GF-D8 (cell line): ENCODE measurements around the gene TENT5C.

Source experiments
- DNase-seq: peaks from one replicate; lab custom pipeline; 2025; lab: John Stamatoyannopoulos, UW

The TENT5C gene

GRCh38 chr1:117592155-117592554 lies 13.7 kb upstream of the TENT5C start:
- DNase-seq: no peak

DNA sequence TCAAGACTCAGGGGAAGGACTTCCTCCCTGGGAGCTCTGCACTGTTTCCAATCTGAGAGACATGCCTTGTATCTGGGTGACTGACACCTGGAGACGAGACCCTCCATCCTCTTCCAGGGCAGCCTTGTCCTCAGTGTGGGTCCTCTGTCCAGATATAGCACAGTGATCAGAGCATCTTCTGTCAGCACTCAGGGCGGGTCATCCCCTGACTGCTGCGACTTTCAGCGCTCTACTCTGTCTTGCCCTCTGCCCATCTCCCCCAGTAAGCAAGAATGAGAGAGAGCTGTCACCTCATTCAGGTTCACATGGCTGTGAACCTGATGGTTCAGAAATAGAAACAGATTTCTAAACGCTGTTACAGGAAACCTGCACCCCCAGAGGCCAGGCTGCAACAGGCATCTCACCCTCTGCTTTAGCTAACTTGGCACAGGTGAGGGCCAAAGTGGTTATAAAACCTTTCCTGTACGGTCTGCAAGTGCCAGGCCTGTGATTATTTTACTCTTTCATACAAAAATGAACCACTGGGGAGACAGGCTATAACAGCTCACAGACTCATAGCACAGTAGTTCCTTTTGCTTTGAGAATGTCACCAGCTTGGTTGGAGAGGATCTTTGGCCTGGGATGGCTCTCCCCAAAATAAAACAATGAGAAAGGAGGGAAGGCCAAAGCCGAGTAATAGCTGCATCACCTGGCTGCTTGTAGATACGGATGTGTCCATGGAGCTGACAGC lies 11.4 kb upstream of the TENT5C start:
- DNase-seq: no peak

GRCh38 chr1:117596023-117596720 lies 9.7 kb upstream of the TENT5C start:
- peak; percentile 27 for DNase-seq

DNA sequence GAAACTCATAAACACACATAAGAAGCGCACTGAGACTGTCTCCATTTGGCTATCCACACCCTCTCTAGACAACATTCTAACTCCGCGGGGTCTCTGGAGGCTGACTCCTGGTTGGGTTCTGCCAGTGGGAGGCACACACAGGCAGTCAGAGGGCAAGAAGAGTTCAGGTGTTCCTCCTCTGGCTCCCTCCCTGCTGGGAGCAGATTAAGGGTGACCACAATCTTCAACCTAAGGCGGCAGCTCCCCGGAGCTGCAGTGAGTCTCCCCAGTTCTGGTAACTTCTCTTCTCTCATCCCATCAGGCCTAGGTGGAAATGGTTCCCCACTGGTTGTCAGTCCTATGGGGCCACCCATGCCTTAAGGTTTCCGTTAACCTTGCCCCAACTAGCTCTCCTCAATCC lies 7.4 kb upstream of the TENT5C start:
- DNase-seq: no peak

DNA sequence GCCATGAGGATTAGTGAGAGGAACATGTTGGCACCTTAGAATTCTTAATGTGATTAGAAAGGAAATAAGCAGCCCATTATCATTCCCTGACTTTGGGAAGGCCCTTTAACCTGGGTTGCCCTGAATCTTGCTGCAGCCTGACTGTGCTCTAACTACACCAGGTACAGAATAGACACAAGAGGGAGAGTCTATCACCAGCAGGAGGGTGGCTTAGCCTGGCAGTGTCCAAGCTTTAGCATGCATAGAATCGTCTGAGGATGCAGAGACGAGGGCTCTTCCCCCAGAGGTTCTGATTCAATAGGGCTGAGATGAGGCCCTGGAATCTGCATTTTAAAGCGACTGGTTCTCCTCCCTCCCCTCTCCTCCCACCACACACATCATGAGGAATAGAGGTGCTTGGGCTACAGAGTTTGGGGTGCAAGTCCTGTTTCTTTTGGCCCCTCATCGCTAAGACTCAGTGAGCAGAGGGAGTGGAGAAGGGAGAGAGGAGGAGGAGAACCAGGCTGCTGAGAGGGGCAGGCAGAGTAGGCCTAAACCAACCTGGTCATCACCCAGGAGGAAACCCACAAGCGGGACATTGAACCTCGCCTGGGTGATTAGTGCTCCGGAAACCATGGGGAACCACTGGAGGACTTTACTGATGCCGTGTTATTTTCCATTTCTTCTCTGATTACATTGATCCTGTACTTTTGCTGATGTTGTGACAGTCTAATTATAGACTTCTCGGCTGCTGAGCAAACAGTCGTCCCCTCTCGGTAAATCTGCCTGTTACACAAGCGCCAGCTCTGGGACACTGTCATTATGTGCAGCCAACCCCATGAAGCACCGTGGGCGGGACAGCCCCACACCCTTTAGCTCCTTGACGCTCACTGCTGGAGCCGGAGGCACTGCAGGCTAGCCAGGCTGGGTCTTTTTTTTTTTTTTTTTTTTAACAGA lies 6.3 kb upstream of the TENT5C start:
- DNase-seq: no peak

DNA sequence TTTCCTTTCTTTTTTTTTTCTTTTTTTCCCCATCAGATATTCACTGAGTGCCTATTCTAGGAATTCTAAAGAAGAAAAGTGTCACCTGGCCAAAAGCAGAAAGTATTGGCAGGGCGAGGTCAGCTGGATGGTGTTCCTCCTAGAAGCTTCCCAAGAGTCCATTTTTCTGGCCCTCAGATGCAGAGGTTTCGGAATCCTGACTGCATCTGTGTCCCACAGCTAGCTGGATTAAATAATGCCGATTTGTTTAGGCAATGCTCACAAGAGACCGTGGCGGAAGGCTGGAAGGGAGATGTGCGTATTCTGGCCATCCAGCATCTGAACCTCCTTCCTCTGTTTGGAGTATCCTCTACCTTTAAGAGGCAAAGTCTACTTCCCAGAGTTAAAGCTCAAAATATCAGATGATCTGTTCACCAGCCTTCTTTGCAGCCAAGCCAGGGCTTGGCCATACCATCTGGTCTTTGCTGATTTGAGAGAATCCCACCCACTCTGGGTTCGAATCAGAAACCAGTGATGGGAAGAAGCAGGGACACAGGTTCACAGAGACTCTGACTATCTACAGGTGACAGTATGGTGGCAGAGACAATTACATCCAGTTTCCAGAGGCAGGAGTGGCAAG lies 5.4 kb upstream of the TENT5C start:
- DNase-seq: no peak

GRCh38 chr1:117600966-117601365 lies 4.9 kb upstream of the TENT5C start:
- no peak for DNase-seq

- DNase-seq: no peak
Measured at GRCh38 chr1:117602862-117603261, 3.0 kb upstream of the TENT5C start.

DNA sequence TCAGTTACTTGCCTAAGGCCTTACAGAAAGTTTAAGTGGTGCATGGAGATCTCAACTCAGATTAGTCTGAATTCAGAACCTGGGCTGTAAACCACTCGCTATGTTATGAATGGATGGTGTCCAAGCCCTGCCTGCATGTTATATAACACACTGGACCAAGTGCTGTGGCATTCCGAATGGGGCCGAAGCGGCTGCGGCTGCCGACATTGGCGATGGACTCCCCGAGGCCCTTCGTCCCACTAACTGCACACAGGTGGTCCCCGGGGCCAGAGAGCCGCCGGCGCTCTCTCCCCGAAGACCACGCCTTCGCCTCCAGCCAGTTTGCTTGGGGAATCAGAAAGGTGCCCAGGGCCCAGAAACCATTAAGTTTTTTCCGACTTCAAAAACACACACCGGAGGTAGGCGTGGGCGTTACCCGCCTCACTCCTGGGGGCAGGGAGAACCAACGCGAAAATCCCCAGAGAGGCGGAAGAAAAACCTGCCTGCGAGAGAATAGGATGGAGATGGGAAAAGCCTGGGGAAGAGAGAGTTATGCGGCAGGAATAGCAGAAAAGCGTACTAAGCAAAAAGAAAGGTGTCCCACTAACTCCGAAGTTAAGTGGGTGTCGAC lies 579 bp upstream of the TENT5C start:
- no peak for DNase-seq

DNA sequence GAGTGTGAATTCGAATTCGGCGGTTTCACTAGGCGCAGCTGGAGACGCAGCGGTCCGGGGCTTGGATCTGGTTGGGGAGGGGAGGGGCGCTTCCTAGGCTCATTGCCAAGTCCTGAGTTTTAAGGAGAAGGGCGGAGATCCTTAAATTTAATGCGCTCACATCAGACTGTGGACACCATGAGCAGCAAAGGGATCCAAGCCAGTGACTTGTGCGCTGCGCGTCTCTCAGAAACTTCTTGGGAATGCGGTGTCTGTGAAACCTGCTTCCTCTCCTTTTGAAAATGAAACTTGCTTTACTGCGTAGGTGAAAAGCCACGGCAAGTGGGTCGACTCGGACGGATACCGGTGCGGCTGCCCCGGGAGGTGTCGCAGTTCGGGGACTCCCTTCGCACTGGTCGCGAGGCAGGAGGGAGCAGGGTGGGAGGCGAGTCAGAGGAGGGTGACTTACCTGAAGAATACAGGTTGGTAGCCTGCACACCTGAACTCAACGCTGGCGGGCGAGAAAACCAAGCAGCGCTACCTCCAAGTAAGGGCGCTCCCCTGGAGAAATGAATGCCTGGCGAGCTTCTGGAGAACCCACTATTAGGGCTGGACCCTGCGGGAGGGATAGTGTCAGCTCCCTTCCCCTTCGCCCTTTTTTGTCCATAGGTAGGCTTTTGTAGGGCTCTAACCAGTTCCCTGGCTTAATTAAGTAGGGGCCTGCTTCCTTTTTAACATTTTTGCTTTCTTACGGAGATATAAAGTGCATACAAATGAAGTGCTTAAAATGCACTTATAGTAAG lies 992 bp downstream of the TENT5C start:
- no peak for DNase-seq

DNA sequence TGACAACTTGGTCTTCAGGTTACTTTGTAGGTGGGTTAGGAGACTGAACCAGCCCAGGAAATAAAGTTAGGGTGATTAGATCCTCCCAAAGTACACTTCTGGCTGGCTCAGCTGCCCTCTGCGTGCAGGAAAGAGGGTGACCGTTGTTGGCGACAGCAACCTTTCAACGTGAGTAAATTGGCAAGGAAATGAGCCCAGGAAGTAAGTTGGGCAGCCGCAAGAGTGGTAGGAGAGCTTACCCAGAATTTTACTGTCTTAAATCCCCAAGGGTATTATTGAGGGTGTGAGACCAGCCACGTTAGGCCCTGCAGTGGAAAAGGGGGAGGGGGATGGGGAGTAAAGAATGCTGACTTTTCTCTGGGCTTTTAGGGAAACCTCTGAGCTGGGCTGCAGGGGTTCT lies 1.6 kb downstream of the TENT5C start:
- DNase-seq: peak; percentile 95

GRCh38 chr1:117608115-117608615 lies 2.3 kb downstream of the TENT5C start:
- DNase-seq: no peak

DNA sequence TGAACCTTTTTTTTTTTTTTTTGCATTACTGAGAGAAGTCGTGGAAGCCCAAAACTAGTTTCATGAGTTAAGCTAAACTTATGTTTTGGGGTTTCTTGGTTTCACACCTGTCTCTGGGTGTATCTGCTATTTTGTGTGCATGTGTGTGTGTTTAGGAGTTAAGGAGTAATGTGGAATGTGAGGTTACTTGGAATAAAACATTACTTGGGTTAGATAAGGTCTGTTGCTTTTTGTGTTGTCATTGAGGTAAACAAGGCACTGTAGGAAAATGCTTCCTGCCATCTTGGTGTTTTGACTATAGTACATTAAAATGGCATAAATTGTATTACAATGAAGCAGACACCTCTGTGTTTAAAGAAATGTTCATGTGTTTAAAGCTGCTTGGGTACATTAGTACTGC lies 2.9 kb downstream of the TENT5C start:
- DNase-seq: no peak

DNA sequence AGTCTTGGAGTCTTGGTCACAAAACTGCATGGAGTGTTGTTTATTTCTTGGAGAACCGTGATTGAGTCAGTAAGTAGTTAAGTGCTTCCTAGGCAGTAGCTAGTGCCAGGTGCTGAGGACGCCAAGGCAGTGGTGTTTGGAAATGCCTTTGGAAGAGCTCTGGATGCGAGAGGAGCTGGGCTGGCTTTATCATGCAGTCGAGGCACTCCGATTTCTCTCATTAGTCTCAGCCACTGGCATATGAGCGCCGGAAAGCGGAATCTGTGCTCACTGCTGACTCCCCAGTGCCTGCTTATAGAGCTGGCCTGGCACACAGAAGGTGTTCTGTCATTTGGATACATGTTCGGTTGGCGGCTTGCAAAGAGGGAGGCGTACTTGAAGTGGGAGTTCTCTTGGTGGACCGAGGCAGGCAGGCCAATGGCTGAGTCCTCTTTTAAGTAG lies 3.6 kb downstream of the TENT5C start:
- no peak for DNase-seq

GRCh38 chr1:117610036-117610435 lies 4.2 kb downstream of the TENT5C start:
- no peak for DNase-seq

DNA sequence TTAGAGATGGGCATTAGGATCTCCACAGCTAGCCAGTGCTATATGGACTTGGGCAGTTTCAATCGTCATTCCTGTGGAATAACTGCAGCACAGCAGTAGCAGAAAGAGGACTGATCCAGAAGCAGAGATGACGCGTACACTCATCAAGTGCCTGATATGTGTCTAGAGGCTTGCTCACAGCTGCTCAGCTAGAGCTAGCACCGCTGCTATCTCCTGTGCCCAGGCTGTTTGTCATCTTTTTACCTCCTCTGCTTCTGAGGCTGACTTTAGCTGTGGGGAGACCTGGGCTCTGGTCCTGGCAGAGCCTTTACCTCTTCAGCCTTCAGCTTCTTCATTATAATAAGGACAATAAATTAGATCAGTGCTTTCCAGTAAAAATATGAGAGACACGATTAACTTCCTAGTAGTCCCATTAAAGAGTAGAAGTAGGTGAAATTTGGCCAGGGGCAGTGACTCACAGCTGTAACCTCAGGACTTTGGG lies 5.3 kb downstream of the TENT5C start:
- no peak for DNase-seq

DNA sequence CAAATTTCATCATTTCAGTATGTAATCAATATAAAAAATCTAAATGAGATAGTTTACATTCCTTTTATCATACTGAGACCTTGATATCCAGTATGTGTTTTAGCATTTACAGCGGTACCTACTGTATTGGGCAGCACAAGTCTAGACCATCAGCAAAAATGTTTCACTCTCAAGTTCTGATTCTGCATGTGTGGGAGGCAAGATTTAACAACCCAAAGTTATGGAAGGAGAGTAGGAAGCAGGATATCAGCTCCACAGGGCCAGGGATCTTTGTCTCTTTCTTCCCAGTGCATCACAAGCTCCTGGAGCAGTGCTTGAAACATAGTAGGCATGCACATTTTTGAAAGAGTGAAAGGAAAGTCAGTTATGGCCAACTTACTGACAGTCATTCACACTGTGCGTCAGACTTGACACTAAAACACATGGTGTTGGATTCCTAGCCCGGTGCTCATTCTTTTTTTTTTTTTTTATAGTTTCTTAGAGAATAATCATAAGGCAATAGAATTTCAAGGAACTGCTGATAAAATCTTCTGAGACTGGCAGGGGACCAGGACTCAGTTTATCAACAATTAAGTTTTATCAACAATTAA lies 6.1 kb downstream of the TENT5C start:
- DNase-seq: peak; percentile 70

DNA sequence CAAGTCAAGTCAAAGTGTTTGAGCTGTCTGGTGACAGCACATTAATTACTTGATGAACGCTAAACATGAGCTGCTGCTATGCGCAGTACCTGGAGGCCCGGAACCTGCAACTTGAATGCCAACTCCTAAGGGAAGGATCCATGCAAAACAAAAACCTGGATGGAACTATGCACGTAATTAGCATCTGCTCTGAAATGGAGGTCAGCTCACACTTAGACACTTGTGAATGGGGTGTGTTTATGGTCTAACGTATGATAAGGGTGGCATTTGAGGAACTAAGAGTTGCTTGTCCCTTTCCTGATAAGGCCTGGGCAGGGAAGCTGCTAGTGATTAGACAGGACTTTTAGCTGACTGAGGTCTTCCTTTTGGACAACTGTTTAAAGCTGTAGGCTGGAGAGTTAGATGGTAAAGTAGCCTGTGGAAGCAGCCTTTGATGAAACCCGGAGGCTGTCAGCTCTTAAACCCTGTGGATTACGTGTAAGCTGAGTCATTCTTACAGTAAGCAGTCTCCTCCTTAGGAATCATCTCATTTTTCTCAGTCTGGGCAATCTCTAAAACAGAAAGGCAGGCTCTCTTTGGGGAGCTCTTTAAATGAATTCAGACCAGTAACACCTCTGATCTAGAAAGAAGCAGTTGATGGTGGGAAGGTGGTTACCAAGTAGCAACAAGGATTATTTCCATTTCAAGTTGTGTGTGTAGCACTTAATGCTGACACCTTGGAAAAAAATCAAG lies 6.8 kb downstream of the TENT5C start:
- peak; percentile 92 for DNase-seq

GRCh38 chr1:117613249-117613968 lies 7.6 kb downstream of the TENT5C start:
- peak; percentile 53 for DNase-seq
